Stromal cell of bone marrow (primary cell): ENCODE measurements around the gene HEBP1.

Source experiments
- DNase-seq: peaks from one replicate; pipeline ENCODE4 v3.0.0-alpha.2; 2012; ENCODE audit warnings: low read depth

The HEBP1 gene

DNA sequence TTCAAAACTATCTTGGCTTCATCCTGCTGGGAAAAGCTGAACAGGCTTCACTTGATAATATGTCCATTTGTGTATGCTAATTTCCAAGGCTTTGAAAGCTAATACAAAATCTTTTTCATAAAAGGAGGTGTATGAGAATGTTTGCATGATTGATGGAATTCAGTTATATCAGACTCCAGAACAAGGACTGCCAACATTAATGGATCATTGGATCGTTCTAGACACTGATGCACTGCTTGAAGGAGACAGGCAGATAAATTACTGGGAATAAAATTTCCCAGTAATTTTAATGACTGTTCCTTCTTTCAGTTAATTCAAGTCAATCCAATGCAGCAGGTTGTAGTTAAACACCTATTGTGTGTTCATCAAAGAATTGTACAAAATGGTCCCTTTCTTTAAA is 48.6 kb downstream of the HEBP1 start:
- DNase-seq = no peak

GRCh38 chr12:12947902-12948301 is 52.2 kb downstream of the HEBP1 start:
- peak; percentile 67 for DNase-seq

GRCh38 chr12:12946686-12947355 is 53.2 kb downstream of the HEBP1 start:
- DNase-seq = peak; percentile 55

- DNase-seq = no peak
Observed at GRCh38 chr12:12945591-12945990, 54.5 kb downstream of the HEBP1 start.

- DNase-seq = peak; percentile 88
Observed at GRCh38 chr12:12943586-12944260, 56.3 kb downstream of the HEBP1 start.

- DNase-seq = no peak
Observed at GRCh38 chr12:12941450-12942350, 58.4 kb downstream of the HEBP1 start.

DNA sequence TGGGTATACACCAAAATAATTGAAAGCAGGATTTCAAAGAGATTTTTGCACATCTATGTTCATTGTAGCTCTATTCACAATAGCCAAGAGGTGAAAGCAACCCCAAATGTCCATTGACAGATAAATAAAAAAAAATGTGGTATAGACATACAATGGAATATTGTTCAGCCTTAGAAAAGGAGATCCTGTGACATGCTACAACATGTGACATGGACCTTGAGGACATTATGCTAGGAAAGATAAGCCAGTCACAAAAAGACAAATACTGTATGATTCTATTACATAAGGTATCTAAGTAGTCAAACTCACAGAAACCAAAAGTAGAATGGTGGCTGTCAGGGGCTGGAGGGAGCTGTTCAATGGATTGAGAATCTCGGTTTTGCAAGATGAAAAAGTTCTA is 60.2 kb downstream of the HEBP1 start:
- no peak for DNase-seq

- no peak for DNase-seq
Observed at GRCh38 chr12:12938541-12938940, 61.5 kb downstream of the HEBP1 start.

DNA sequence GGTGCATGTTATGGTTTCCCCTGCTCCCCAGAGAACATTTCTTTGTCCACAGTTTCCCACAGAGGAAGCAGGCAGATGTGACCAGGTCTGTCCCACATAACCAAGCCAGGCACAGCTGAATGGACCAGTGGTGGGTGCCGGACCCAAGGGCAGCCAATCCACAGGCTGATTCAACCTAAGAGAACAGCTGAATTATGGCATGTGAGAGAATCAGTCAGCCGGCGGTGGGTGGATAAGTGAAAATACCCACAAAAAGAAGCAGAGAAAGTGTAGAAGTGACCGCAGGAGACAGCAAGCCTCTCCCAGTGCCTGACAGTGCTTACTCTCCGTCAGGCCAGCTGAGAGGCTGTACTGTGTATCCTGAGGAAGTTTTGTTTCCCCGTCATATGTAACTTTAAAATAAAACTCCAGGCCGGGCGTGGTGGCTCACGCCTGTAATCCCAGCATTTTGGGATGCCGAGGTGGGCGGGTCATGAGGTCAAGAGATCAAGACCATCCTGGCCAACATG is 63.0 kb downstream of the HEBP1 start:
- no peak for DNase-seq

DNA sequence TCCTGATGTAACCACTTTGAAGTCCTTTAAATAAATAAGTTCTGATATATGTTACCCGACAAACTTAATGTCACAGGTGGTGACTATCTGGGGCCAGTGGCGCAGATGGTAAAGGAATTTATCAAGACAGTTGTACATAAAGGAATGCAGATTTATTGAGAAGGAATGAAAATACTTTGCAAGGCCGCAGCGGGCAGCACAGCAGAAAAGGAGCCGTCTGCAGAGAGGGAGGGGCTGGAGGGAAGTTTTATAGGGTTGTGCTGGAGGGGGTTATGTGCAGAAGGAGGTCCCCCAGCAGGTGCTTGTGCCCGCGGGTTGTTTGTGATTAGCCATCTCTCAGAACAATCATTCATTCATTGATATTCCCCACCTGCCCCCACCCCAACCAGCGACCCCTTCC is 65.5 kb downstream of the HEBP1 start:
- no peak for DNase-seq

- DNase-seq = no peak
Observed at GRCh38 chr12:12933742-12934141, 66.3 kb downstream of the HEBP1 start.

GRCh38 chr12:12930633-12931219 is 69.3 kb downstream of the HEBP1 start:
- no peak for DNase-seq

GRCh38 chr12:12929696-12930095 is 70.4 kb downstream of the HEBP1 start:
- no peak for DNase-seq

GRCh38 chr12:12927211-12928079 is 72.6 kb downstream of the HEBP1 start:
- DNase-seq = no peak

- no peak for DNase-seq
Observed at GRCh38 chr12:12926571-12927071, 73.4 kb downstream of the HEBP1 start.

- peak; percentile 76 for DNase-seq
Observed at GRCh38 chr12:12925388-12925787, 74.7 kb downstream of the HEBP1 start.
